ENCODE measurements around the gene ASIC4. TPM values are rescaled to one million over a fixed set of nuclear protein-coding genes. Genes with fewer than 3 reads are reported as not detected.

The ASIC4 gene
- total and polyA plus RNA-seq, 2 experiments from 2014 or later: not detected

- Histone ChIP-seq H4K20me1 (ENCODE audit: insufficient read depth, poor library complexity, severe bottlenecking) (no peaks in the 10 kb centered on the region), H3K27ac (no peak overlapping the region), H3K27me3 (peaks cover 61% of the 10 kb centered on the region), H3K9me2 (replicated peaks; ENCODE audit: insufficient read depth) (no peaks in the 10 kb centered on the region), H3K4me1 (ENCODE audit: insufficient read depth) (peaks cover 15% of the 10 kb centered on the region), H2AFZ (no peak overlapping the region), H3K79me2 (no peaks in the 10 kb centered on the region), H3K4me3 (no peak overlapping the region), H3K4me2 (no peak overlapping the region), H3K9me3 (ENCODE audit: low read depth) (no peaks in the 10 kb centered on the region), H3K36me3 (replicated peaks; ENCODE audit: insufficient read depth, low read depth) (no peaks in the 10 kb centered on the region)
- DNase-seq (ENCODE audit: low spot score): no peak
- WGBS (ENCODE audit: low lambda C conversion rate, missing lambda C conversion rate): 50% methylated on average over 6 of the region's 6 CpGs
- TF ChIP-seq CTCF (IDR thresholded peaks at IDR 0.05; ENCODE audit: poor library complexity) (no peak), EZH2 (IDR thresholded peaks at IDR 0.05; ENCODE audit: borderline replicate concordance) (no peak), EZH2phosphoT487 (IDR thresholded peaks at IDR 0.05; ENCODE audit: low read depth, severe bottlenecking, unreplicated experiment) (no peak)
These were observed 12.8 kb downstream of the ASIC4 start for GRCh38 chr2:219527076-219527394.

- Histone ChIP-seq H3K9me3 (ENCODE audit: low read depth) (no peaks in the 10 kb centered on the region), H2AFZ (no peak overlapping the region), H3K4me2 (no peak overlapping the region), H4K20me1 (ENCODE audit: insufficient read depth, poor library complexity, severe bottlenecking) (no peaks in the 10 kb centered on the region), H3K4me1 (ENCODE audit: insufficient read depth) (peaks cover 10% of the 10 kb centered on the region), H3K9me2 (replicated peaks; ENCODE audit: insufficient read depth) (no peaks in the 10 kb centered on the region), H3K27me3 (peaks cover 59% of the 10 kb centered on the region), H3K27ac (no peak overlapping the region), H3K36me3 (replicated peaks; ENCODE audit: insufficient read depth, low read depth) (no peaks in the 10 kb centered on the region), H3K79me2 (no peaks in the 10 kb centered on the region), H3K4me3 (no peak overlapping the region)
- WGBS (ENCODE audit: low lambda C conversion rate, missing lambda C conversion rate): 74% methylated on average over 5 of the region's 5 CpGs
- DNase-seq (ENCODE audit: low spot score): no peak
- no peak for TF ChIP-seq EZH2 (IDR thresholded peaks at IDR 0.05; ENCODE audit: borderline replicate concordance)
- TF ChIP-seq EZH2phosphoT487 (IDR thresholded peaks at IDR 0.05; ENCODE audit: low read depth, severe bottlenecking, unreplicated experiment): no peak
- no peak for TF ChIP-seq CTCF (IDR thresholded peaks at IDR 0.05; ENCODE audit: poor library complexity)
These were observed 13.2 kb downstream of the ASIC4 start for GRCh38 chr2:219527472-219527871.

- Histone ChIP-seq H3K27ac (no peak overlapping the region), H3K27me3 (peaks cover 35% of the 10 kb centered on the region), H3K9me2 (replicated peaks; ENCODE audit: insufficient read depth) (no peaks in the 10 kb centered on the region), H3K4me1 (ENCODE audit: insufficient read depth) (no peaks in the 10 kb centered on the region), H3K4me2 (peak overlapping the region; percentile 71), H3K9me3 (ENCODE audit: low read depth) (no peaks in the 10 kb centered on the region), H4K20me1 (ENCODE audit: insufficient read depth, poor library complexity, severe bottlenecking) (no peaks in the 10 kb centered on the region), H3K4me3 (no peak overlapping the region), H2AFZ (no peak overlapping the region), H3K36me3 (replicated peaks; ENCODE audit: insufficient read depth, low read depth) (no peaks in the 10 kb centered on the region), H3K79me2 (no peaks in the 10 kb centered on the region)
- WGBS (ENCODE audit: low lambda C conversion rate, missing lambda C conversion rate): 20% methylated on average over 21 of the region's 21 CpGs
- TF ChIP-seq CTCF (IDR thresholded peaks at IDR 0.05; ENCODE audit: poor library complexity): peak; percentile 97
- no peak for TF ChIP-seq EZH2 (IDR thresholded peaks at IDR 0.05; ENCODE audit: borderline replicate concordance)
- DNase-seq (ENCODE audit: low spot score): peak; percentile 95
These were observed 16.0 kb downstream of the ASIC4 start for GRCh38 chr2:219530048-219530963.

Measured in hepatocyte (in vitro differentiated cells).